HG02588 (cell line): ENCODE data around the gene ATF2.
"Not testable (repeated sequence)": the region's sequence is repeated elsewhere in the genome, so short reads cannot be mapped to it uniquely, and the experiment has no call there.

Source experiments
- ATAC-seq: cut with Tn5 transposase; IDR thresholded peaks from one replicate; pipeline ENCODE4 v1.9.1; 2021; ENCODE audit warnings: mild to moderate bottlenecking, moderate library complexity; ENCODE audit not compliant: unreplicated experiment

The ATF2 gene

DNA sequence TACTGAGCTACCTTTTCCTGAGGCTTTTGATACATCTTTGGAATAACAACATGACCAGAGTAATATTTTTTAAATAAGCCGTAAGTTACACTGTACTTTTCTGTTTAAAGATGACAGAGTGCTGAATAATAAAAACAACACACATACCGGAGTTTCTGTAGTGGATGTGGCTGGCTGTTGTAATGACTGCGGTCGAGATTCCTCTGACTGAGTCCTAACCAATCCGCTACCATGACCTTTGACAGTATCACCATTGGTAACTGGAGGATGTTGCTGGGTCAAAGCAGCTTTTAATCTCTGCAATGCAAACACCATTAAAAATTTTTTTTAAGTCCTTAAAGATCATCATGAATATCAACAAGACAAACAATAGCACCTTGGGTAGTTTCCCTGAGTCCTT, 70.7 kb downstream of the ATF2 start:
- ATAC-seq, result no peak

DNA sequence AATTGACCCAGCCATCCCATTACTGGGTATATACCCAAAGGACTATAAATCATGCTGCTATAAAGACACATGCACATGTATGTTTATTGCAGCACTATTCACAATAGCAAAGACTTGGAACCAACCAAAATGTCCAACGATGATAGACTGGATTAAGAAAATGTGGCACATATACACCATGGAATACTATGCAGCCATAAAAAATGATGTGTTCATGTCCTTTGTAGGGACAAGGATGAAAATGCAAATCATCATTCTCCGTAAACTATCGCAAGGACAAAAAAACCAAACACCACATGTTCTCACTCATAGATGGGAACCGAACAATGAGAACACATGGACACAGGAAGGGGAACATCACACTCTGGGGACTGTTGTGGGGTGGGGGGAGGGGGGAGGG, 83.9 kb downstream of the ATF2 start:
- not testable (repeated sequence) for ATAC-seq

GRCh38 chr2:175080479-175080878, 87.5 kb downstream of the ATF2 start:
- no peak for ATAC-seq

DNA sequence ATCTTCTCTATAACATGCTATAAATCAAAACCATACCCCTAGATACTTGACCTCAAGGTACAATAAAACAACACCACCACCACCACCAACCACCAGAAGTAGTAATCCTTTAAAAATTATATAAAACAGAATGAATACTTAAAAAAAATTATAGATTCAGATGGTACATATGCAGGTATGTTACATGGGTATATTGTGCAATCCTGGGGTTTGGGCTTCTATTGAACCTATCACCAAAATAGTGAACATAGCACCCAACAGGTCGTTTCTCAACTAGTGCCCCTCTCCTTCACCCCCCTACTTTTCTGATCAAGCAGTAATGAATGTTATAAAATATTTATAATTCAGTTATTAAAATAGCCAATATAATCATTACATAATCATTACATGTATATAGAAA, 91.7 kb downstream of the ATF2 start:
- ATAC-seq, result no peak

DNA sequence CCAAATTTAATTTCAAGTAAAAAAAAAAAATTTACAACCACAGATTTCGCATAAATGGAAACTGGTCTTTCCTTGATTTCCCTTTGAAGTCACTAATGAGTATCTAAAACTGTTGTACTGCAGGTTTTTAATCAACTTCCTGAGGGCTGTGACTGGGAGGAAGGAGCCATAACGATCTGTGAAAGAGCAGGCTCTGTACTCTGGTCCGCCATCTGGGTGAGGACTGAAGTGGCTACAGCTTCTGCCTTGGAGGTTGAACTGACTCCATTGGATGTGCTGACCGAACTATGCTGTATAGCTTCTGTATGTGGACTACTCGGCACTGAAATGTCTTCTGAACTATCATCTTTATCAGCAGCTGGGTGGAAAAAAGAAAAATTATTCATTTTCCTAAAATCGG, 93.5 kb downstream of the ATF2 start:
- no peak for ATAC-seq

DNA sequence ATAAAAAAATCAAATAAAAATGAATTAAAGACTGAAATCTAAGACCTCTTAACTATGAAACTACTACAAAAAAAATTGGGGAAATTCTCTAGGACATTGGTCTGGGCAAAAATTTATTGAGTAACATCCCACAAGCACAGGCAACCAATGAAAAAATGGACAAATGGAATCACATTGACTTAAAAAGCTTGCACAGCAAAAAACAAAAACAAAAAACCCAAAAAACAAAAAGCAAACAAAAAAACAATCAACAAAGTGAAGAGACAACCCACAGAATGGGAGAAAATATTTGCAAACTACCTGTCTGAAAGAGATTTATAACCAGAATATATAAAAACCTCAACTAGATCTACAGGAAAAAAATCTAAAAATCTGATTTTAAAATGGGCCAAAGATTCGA, 99.5 kb downstream of the ATF2 start:
- no peak for ATAC-seq

- no peak for ATAC-seq
These were observed 101.6 kb downstream of the ATF2 start for GRCh38 chr2:175066411-175066810.

DNA sequence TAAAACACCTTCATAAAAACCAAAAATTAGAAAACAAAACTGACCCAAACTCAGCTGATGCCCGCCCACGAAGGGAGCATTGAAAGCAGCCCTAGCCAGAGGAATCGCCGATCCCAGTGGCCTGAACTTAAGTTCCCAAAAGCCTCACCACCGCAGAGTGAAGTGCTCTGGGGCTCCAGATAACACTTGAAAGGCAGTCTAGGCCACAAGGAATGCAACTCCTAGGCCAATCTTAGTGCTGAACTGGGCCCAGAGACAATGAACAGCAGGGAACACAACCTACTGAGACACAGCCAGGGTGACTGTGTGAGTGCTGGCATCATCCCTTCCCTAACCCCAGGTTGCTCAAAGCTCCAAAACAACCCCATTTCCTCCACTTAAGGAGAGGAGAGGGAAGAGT, 103.2 kb downstream of the ATF2 start:
- no peak for ATAC-seq

DNA sequence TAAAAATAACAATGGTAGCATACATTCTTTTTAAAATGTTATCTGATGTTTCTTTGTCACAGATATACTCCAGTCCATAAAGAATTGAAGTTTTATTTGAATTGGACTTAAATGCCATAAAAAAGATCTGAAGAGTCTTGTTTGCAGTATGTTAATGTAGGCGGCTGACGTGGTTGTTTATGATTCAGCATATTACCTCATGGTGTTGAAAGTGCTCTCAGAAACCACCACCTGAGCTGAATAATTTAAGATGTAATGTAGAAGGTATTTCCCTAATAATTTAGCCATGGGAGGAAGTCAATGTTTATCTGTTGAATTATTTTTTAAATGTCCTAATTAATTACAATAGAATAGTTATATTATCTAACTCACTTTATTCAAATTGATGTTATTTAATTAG, 104.3 kb downstream of the ATF2 start:
- ATAC-seq, result no peak

GRCh38 chr2:175062787-175063585, 105.0 kb downstream of the ATF2 start:
- no peak for ATAC-seq

GRCh38 chr2:175057078-175057685, 110.8 kb downstream of the ATF2 start:
- ATAC-seq, result no peak

DNA sequence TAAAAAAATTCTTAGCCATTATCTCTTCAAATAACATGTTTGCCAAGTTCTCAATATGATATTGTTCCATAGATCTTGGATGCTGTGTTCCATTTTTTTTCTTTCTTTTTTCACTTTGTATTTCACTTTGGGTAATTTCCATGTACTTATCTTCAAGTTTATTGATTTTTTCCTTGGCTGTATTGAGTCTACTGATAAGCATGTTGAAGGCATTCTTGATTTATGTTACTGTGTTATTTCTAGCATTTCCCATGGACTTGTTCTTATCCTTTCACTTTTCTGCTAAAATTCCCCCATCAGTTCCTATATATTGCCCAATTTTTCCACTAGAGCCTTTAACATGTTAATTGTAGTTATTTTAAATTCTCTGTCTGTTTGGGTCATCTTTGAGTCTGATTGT, 112.0 kb downstream of the ATF2 start:
- ATAC-seq, result no peak

GRCh38 chr2:175054340-175054739, 113.7 kb downstream of the ATF2 start:
- ATAC-seq, result no peak

DNA sequence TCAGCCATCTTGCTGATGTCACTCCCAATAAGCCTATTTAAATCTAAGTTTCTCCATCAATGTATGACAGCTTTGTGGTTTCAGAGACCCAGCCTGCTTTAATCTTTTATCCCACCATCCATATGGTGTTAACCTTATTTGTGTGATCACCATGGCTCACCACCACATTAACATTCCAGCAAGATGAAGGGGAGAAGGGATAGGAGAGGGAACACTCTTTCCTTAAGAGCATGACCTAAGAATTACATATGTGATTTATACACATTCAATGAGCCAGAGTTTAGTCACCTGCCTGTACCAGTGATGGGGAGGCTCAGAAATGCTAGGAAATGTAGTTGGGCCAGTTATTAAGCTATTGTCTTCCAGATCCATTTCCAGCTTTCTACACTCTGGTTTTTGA, 118.3 kb downstream of the ATF2 start:
- ATAC-seq, result no peak

DNA sequence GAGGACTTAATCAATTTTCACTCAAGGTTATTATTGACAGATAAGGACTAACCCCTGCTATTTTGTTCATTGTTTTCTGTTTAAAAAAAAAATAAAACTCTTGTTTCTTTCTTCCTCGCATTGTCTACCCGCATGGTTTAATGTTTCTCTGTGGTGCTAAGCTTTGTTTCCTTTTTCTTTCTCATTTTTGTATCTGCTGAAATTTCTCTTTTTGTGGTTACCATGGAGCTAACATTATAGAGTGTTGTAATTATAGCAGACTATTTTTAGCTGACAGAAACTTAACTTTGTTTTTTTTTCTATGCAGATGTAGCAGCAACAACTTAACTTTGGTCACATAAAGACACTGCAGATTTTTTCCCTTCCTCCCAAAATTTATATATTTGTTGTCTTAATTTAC, 119.7 kb downstream of the ATF2 start:
- no peak for ATAC-seq

DNA sequence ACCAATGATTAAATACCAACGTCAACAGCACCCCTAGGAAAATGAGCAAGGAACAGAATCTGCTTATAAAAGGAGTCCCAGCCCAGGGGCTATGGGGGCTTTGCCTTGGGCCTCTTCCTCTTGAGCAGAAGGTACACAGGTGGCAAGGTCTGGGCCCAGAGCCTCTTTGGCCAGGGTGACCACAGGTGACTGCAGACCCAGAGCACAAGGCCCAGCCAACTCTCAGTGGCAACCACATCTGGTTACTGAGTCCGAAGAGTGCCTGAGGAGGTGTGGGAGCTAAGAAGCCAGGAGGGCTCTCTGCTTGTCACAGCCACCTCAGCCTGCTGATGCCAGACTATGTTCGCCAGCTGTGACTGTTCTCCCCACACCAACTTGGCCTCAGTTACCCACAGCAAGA, 128.5 kb downstream of the ATF2 start:
- ATAC-seq, result no peak

- no peak for ATAC-seq
These were observed 129.0 kb downstream of the ATF2 start for GRCh38 chr2:175039031-175039430.

DNA sequence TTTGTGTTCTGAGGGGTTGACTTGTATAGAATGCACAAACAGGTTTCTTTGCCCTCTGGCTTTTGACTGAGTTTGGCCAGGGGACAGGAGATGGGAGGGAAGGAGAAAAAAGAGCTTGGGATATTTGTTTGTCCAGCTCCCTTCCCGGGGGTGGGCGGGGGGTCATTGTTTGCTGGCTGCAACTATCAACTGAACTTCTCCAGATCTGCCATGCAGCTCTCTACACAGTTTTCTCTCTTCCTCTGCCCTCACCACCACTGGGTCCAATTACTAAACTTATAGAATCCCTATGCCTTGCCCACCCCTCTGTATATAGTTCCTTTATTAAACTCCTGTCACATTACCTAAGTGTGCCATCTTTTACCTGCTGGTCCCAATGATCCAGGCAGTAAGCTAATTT, 130.1 kb downstream of the ATF2 start:
- ATAC-seq, result no peak

GRCh38 chr2:175036582-175037018, 131.4 kb downstream of the ATF2 start:
- no peak for ATAC-seq

GRCh38 chr2:175035806-175036205, 132.2 kb downstream of the ATF2 start:
- no peak for ATAC-seq

DNA sequence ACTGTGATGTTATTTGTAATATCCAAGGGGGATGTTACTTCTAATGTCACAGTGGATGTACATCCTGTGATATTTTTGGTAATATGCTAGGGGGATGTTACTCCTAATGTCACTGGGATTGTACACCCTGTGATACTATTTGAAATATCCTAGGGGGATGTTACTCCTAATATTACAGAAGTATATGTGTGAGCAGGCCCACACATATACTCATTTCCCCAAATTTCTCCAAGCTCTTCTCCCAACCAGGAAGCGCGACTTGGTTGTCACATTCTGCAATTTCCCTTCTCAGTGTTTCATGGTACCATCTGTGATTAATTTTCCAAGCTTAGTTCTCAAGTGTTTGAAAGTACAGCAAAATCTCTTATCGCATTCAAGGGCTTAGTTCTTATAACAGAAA, 133.3 kb downstream of the ATF2 start:
- no peak for ATAC-seq

GRCh38 chr2:175030380-175031271, 137.4 kb downstream of the ATF2 start:
- no peak for ATAC-seq
